Measurements from ENCODE around the gene CYB561D1.

DNA sequence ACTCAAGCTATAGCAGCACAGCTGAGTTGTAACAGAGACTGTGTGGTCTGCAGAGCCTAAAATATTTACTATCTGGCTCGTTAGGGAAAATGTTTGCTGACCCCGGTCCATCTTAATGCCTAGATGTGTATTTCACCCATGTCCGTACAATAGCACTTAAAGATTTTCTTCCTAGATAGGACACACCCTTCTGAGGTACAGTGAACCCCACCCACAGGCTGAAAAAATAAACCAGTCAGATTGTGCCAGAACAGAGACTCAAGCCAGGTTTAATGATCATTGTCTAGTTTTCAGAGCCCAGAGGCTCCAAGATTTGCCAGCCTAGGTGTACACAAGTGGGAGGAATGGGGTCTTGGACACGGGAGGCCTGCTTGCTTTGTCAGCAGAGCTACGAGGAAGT is 10.0 kb downstream of the CYB561D1 start:
- TF ChIP-seq NFYB (CRISPR knock-in tag; IDR thresholded peaks at IDR 0.05) (no peak), ISX (CRISPR knock-in tag; conservative IDR thresholded peaks at IDR 0.05) (no peak), GATAD2A (CRISPR knock-in tag; IDR thresholded peaks at IDR 0.05) (no peak), SATB2 (CRISPR knock-in tag; IDR thresholded peaks at IDR 0.05) (no peak), SIN3A (IDR thresholded peaks at IDR 0.05; ENCODE audit: borderline replicate concordance, low read depth, low read length) (no peak), HDAC6 (IDR thresholded peaks at IDR 0.05; ENCODE audit: low read depth, low read length) (no peak), SNRNP70 (IDR thresholded peaks at IDR 0.05; ENCODE audit: low read depth, low read length) (no peak), SETDB1 (CRISPR knock-in tag; IDR thresholded peaks at IDR 0.05; ENCODE audit: borderline replicate concordance) (no peak), NFIC (IDR thresholded peaks at IDR 0.05; ENCODE audit: low read length) (no peak), CHD2 (IDR thresholded peaks at IDR 0.05; ENCODE audit: low read depth, low read length) (no peak), SNAPC2 (CRISPR knock-in tag; IDR thresholded peaks at IDR 0.05) (no peak)
- TF ChIP-seq, protein P1, sequence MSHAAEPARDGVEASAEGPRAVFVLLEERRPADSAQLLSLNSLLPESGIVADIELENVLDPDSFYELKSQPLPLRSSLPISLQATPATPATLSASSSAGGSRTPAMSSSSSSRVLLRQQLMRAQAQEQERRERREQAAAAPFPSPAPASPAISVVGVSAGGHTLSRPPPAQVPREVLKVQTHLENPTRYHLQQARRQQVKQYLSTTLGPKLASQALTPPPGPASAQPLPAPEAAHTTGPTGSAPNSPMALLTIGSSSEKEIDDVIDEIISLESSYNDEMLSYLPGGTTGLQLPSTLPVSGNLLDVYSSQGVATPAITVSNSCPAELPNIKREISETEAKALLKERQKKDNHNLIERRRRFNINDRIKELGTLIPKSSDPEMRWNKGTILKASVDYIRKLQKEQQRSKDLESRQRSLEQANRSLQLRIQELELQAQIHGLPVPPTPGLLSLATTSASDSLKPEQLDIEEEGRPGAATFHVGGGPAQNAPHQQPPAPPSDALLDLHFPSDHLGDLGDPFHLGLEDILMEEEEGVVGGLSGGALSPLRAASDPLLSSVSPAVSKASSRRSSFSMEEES (CRISPR knock-in tag; IDR thresholded peaks at IDR 0.05) = no peak
- TF ChIP-seq, protein P2, sequence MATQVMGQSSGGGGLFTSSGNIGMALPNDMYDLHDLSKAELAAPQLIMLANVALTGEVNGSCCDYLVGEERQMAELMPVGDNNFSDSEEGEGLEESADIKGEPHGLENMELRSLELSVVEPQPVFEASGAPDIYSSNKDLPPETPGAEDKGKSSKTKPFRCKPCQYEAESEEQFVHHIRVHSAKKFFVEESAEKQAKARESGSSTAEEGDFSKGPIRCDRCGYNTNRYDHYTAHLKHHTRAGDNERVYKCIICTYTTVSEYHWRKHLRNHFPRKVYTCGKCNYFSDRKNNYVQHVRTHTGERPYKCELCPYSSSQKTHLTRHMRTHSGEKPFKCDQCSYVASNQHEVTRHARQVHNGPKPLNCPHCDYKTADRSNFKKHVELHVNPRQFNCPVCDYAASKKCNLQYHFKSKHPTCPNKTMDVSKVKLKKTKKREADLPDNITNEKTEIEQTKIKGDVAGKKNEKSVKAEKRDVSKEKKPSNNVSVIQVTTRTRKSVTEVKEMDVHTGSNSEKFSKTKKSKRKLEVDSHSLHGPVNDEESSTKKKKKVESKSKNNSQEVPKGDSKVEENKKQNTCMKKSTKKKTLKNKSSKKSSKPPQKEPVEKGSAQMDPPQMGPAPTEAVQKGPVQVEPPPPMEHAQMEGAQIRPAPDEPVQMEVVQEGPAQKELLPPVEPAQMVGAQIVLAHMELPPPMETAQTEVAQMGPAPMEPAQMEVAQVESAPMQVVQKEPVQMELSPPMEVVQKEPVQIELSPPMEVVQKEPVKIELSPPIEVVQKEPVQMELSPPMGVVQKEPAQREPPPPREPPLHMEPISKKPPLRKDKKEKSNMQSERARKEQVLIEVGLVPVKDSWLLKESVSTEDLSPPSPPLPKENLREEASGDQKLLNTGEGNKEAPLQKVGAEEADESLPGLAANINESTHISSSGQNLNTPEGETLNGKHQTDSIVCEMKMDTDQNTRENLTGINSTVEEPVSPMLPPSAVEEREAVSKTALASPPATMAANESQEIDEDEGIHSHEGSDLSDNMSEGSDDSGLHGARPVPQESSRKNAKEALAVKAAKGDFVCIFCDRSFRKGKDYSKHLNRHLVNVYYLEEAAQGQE (IDR thresholded peaks at IDR 0.05; ENCODE audit: borderline replicate concordance in 1 of 2, low read depth in 1 of 2, low read length in 2 of 2) = no peak
- TF ChIP-seq, protein P3, sequence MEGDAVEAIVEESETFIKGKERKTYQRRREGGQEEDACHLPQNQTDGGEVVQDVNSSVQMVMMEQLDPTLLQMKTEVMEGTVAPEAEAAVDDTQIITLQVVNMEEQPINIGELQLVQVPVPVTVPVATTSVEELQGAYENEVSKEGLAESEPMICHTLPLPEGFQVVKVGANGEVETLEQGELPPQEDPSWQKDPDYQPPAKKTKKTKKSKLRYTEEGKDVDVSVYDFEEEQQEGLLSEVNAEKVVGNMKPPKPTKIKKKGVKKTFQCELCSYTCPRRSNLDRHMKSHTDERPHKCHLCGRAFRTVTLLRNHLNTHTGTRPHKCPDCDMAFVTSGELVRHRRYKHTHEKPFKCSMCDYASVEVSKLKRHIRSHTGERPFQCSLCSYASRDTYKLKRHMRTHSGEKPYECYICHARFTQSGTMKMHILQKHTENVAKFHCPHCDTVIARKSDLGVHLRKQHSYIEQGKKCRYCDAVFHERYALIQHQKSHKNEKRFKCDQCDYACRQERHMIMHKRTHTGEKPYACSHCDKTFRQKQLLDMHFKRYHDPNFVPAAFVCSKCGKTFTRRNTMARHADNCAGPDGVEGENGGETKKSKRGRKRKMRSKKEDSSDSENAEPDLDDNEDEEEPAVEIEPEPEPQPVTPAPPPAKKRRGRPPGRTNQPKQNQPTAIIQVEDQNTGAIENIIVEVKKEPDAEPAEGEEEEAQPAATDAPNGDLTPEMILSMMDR (CRISPR knock-in tag; IDR thresholded peaks at IDR 0.05) = no peak
